CD8-positive, alpha-beta memory T cell (primary cell): ENCODE results near the gene CFI. TPM values are rescaled to one million over a fixed set of nuclear protein-coding genes. Genes with fewer than 3 reads are reported as not detected.

Experiments
- CTCF ChIA-PET: fragments of 350-600 bp; sonication (Branson Sonifier 250); formaldehyde crosslinking; loops from one replicate; lab custom pipeline; 2021; ENCODE audit warnings: antibody characterized with exemption; lab: Charles Lee
- POLR2A ChIA-PET: fragments of 350-600 bp; sonication (Branson Sonifier 250); formaldehyde crosslinking; loops from one replicate; lab custom pipeline; 2021; ENCODE audit warnings: antibody characterized with exemption; lab: Charles Lee
- DNase-seq, 5 donors: peaks; one replicate each; pipeline versions ENCODE4 v3.0.0 to v3.0.0-alpha.2; 2020 to 2022; ENCODE audit warnings: mixed read lengths in 1 of 5
- H3K27ac ChIP-seq: one replicate; pipeline ENCODE4 v1.7.0; 2013; ENCODE audit warnings: low read depth, mild to moderate bottlenecking, low read length, moderate library complexity
- H3K27me3 ChIP-seq: 2 replicates; pipeline ENCODE4 v1.7.0; 2013; ENCODE audit warnings: low read length, mild to moderate bottlenecking; ENCODE audit not compliant: insufficient read depth, poor library complexity, severe bottlenecking
- H3K36me3 ChIP-seq: 2 replicates; pipeline ENCODE4 v1.7.0; 2013; ENCODE audit warnings: mild to moderate bottlenecking, low read length, moderate library complexity; ENCODE audit not compliant: insufficient read depth
- H3K4me1 ChIP-seq: 2 replicates; pipeline ENCODE4 v1.7.0; 2013; ENCODE audit warnings: mild to moderate bottlenecking, low read length, moderate library complexity; ENCODE audit not compliant: insufficient read depth
- H3K4me3 ChIP-seq: 2 replicates; pipeline ENCODE4 v1.7.0; 2013; ENCODE audit warnings: mild to moderate bottlenecking, low read length
- H3K9me3 ChIP-seq: 2 replicates; pipeline ENCODE4 v1.7.0; 2013; ENCODE audit warnings: mild to moderate bottlenecking, low read length
- H3K27ac Mint-ChIP-seq, 8 donors: one replicate each; pipeline ENCODE4 v1.8.0; 2020 to 2021; ENCODE audit warnings: mixed read lengths in 8 of 8, mild to moderate bottlenecking in 6 of 8, inconsistent platforms in 3 of 8, moderate library complexity in 3 of 8
- H3K27me3 Mint-ChIP-seq, 2 donors: one replicate each; pipeline ENCODE4 v1.8.0; 2020 to 2021; ENCODE audit warnings: mixed read lengths in 2 of 2, mild to moderate bottlenecking in 1 of 2, moderate library complexity in 1 of 2
- H3K36me3 Mint-ChIP-seq, 3 donors: one replicate each; pipeline ENCODE4 v1.8.0; 2020 to 2021; ENCODE audit warnings: mixed read lengths in 3 of 3, inconsistent platforms in 1 of 3, mild to moderate bottlenecking in 1 of 3
- H3K4me1 Mint-ChIP-seq, 3 donors: one replicate each; pipeline ENCODE4 v1.8.0; 2020 to 2021; ENCODE audit warnings: mixed read lengths in 3 of 3, inconsistent platforms in 1 of 3, mild to moderate bottlenecking in 1 of 3
- H3K4me3 Mint-ChIP-seq, 7 donors: one replicate each; pipeline ENCODE4 v1.8.0; 2020 to 2021; ENCODE audit warnings: mixed read lengths in 7 of 7, mild to moderate bottlenecking in 6 of 7, moderate library complexity in 4 of 7, inconsistent platforms in 2 of 7
- H3K9me3 Mint-ChIP-seq, 5 donors: one replicate each; pipeline ENCODE4 v1.8.0; 2020 to 2022; ENCODE audit warnings: mixed read lengths in 5 of 5, mild to moderate bottlenecking in 3 of 5, moderate library complexity in 2 of 5, inconsistent platforms in 1 of 5
- polyA plus RNA-seq: library from polyadenylated mRNA; unstranded; fragments of 300-500 nt; fragmentation: Illumina TruSeq; gene quantifications from one replicate; pipeline ENCODE4 v1.2.3, GENCODE V29; 2021
- total RNA-seq, 2 experiments: library from RNA; stranded (reverse); gene quantifications; one replicate each; pipeline ENCODE4 v1.2.3, GENCODE V29; 2021

CFI gene
- total and polyA plus RNA-seq, 3 experiments from 2014 or later: 0.13 TPM; not detected in 2

- Mint-ChIP-seq H3K27me3 (peaks cover 5% of the 10 kb centered on the region in 2 donors), H3K36me3 (no peaks in the 10 kb centered on the region), H3K4me3 (no peak overlapping the region), H3K27ac (no peak overlapping the region), H3K4me1 (no peaks in the 10 kb centered on the region), H3K9me3 (no peaks in the 10 kb centered on the region)
- H3K36me3 ChIP-seq: no peaks in the 10 kb centered on the region
- H3K27ac ChIP-seq: no peak overlapping the region
- H3K4me3 ChIP-seq: no peak overlapping the region
- no peaks in the 10 kb centered on the region for H3K27me3 ChIP-seq
- POLR2A ChIA-PET: interaction anchor here (0.7 kb wide), 1 partner anchor 325 kb away, joined by 4 read pairs; no protein-coding TSS in a partner anchor
- H3K9me3 ChIP-seq: no peaks in the 10 kb centered on the region
- CTCF ChIA-PET: no interaction called here
- DNase-seq: no peak
- no peaks in the 10 kb centered on the region for H3K4me1 ChIP-seq
Observed at GRCh38 chr4:109738104-109738872, 63.5 kb downstream of the CFI start.

- no peaks in the 10 kb centered on the region for H3K9me3 Mint-ChIP-seq
- peaks cover 5% of the 10 kb centered on the region in 2 donors for H3K27me3 Mint-ChIP-seq
- Histone ChIP-seq H3K27ac (peak overlapping the region; percentile 16), H3K4me3 (no peak overlapping the region), H3K36me3 (no peaks in the 10 kb centered on the region), H3K9me3 (no peaks in the 10 kb centered on the region), H3K4me1 (no peaks in the 10 kb centered on the region), H3K27me3 (no peaks in the 10 kb centered on the region)
- H3K4me3 Mint-ChIP-seq: no peak overlapping the region
- ChIA-PET POLR2A (no interaction called here), CTCF (no interaction called here)
- H3K36me3 Mint-ChIP-seq: no peaks in the 10 kb centered on the region
- peaks cover 0 to under 1% (median 0%) of the 10 kb centered on the region in 3 donors for H3K4me1 Mint-ChIP-seq
- H3K27ac Mint-ChIP-seq: no peak overlapping the region
- no peak for DNase-seq
Observed at GRCh38 chr4:109735566-109736365, 66.0 kb downstream of the CFI start.

GRCh38 chr4:109733728-109734127, 68.1 kb downstream of the CFI start:
- H3K27ac Mint-ChIP-seq: no peak overlapping the region
- CTCF ChIA-PET: interaction anchor here (2.0 kb wide), 1 partner anchor 8 kb away, joined by 6 read pairs; no protein-coding TSS in a partner anchor
- H3K36me3 Mint-ChIP-seq: peaks cover 0 to 2% (median 0%) of the 10 kb centered on the region in 3 donors

GRCh38 chr4:109730619-109731545, 70.9 kb downstream of the CFI start:
- H3K27ac ChIP-seq: peak overlapping the region; percentile 79
- no peaks in the 10 kb centered on the region for H3K27me3 Mint-ChIP-seq
- POLR2A ChIA-PET: interaction anchor here (0.6 to 2.1 kb wide), 4 partner anchors 27 to 298 kb away, joined by 3 to 6 read pairs (median 5); partner anchors contain the start of genes MCUB and SEC24B
- H3K4me3 Mint-ChIP-seq: peak overlapping the region; percentile 83 to 91 (median 86)
- no peaks in the 10 kb centered on the region for H3K9me3 Mint-ChIP-seq
- peak overlapping the region; percentile 84 for H3K4me3 ChIP-seq
- H3K36me3 ChIP-seq: no peaks in the 10 kb centered on the region
- CTCF ChIA-PET: interaction anchor here (1.0 to 1.7 kb wide), 5 partner anchors 21 to 298 kb away, joined by 3 to 7 read pairs (median 4); partner anchors contain the start of genes CASP6 and SEC24B
- peak overlapping the region; percentile 68 to 89 (median 80) for H3K27ac Mint-ChIP-seq
- no peaks in the 10 kb centered on the region for H3K9me3 ChIP-seq
- peaks cover 17 to 28% (median 26%) of the 10 kb centered on the region in 3 donors for H3K4me1 Mint-ChIP-seq
- H3K4me1 ChIP-seq: peaks cover 12% of the 10 kb centered on the region
- H3K27me3 ChIP-seq: no peaks in the 10 kb centered on the region
- H3K36me3 Mint-ChIP-seq: peaks cover 5 to 7% (median 7%) of the 10 kb centered on the region in 3 donors
- DNase-seq: no peak

More at GRCh38 chr4:109733728-109734127, 68.1 kb downstream of the CFI start:
- no peak for DNase-seq
- Histone ChIP-seq H3K36me3 (no peaks in the 10 kb centered on the region), H3K27ac (no peak overlapping the region), H3K27me3 (no peaks in the 10 kb centered on the region), H3K4me1 (peaks cover 8% of the 10 kb centered on the region), H3K4me3 (no peak overlapping the region), H3K9me3 (no peaks in the 10 kb centered on the region)
- POLR2A ChIA-PET: no interaction called here
- peaks cover 0 to 5% of the 10 kb centered on the region in 2 donors for H3K27me3 Mint-ChIP-seq
- no peaks in the 10 kb centered on the region for H3K9me3 Mint-ChIP-seq
- peaks cover 10 to 14% (median 14%) of the 10 kb centered on the region in 3 donors for H3K4me1 Mint-ChIP-seq
- no peak overlapping the region for H3K4me3 Mint-ChIP-seq

- no peaks in the 10 kb centered on the region for H3K27me3 ChIP-seq
- H3K27ac ChIP-seq: peak within 1 kb of the TSS; percentile 79
- CTCF ChIA-PET: interaction anchor here (1.3 to 1.7 kb wide), 4 partner anchors 22 to 297 kb away, joined by 3 to 7 read pairs (median 4); partner anchors contain the start of genes CASP6 and SEC24B
- peak within 1 kb of the TSS; percentile 86 to 94 (median 91) for H3K4me3 Mint-ChIP-seq
- peak within 1 kb of the TSS; percentile 73 to 92 (median 86) for H3K27ac Mint-ChIP-seq
- DNase-seq: peak; percentile 71 to 88 (median 84)
- POLR2A ChIA-PET: interaction anchor here (0.6 to 2.1 kb wide), 4 partner anchors 26 to 297 kb away, joined by 3 to 6 read pairs (median 5); partner anchors contain the start of genes MCUB and SEC24B
- H3K4me1 Mint-ChIP-seq: peaks cover 18 to 30% (median 28%) of the 10 kb centered on the region in 3 donors
- peaks cover 6 to 12% (median 8%) of the 10 kb centered on the region in 3 donors for H3K36me3 Mint-ChIP-seq
- peaks cover 12% of the 10 kb centered on the region for H3K4me1 ChIP-seq
- no peaks in the 10 kb centered on the region for H3K36me3 ChIP-seq
- peak within 1 kb of the TSS; percentile 89 for H3K4me3 ChIP-seq
- H3K9me3 Mint-ChIP-seq: no peaks in the 10 kb centered on the region
- no peaks in the 10 kb centered on the region for H3K27me3 Mint-ChIP-seq
- H3K9me3 ChIP-seq: no peaks in the 10 kb centered on the region
Observed at GRCh38 chr4:109729718-109730618, 71.8 kb downstream of the CFI start, which contains the start of gene PLA2G12A. Gene PLA2G12A (minus strand): TSS chr4:109730070. CDS start chr4:109729809, 261 bp downstream.

- ChIA-PET POLR2A (interaction anchor here (1.3 to 2.1 kb wide), 2 partner anchors 25 to 169 kb away, joined by 4 to 6 read pairs; partner anchors contain the start of gene MCUB), CTCF (interaction anchor here (0.6 kb wide), 1 partner anchor 154 kb away, joined by 3 read pairs; no protein-coding TSS in a partner anchor)
- no peaks in the 10 kb centered on the region for H3K27me3 ChIP-seq
- no peak for DNase-seq
- peak overlapping the region; percentile 89 for H3K4me3 ChIP-seq
- H3K27ac ChIP-seq: peak overlapping the region; percentile 74
- H3K36me3 Mint-ChIP-seq: peaks cover 8 to 16% (median 9%) of the 10 kb centered on the region in 3 donors
- peak overlapping the region; percentile 73 to 92 (median 86) for H3K27ac Mint-ChIP-seq
- H3K4me1 Mint-ChIP-seq: peaks cover 18 to 34% (median 33%) of the 10 kb centered on the region in 3 donors
- no peaks in the 10 kb centered on the region for H3K9me3 Mint-ChIP-seq
- no peaks in the 10 kb centered on the region for H3K27me3 Mint-ChIP-seq
- no peaks in the 10 kb centered on the region for H3K36me3 ChIP-seq
- H3K4me1 ChIP-seq: peaks cover 12% of the 10 kb centered on the region
- H3K9me3 ChIP-seq: no peaks in the 10 kb centered on the region
- peak overlapping the region; percentile 86 to 94 (median 91) for H3K4me3 Mint-ChIP-seq
Observed at GRCh38 chr4:109729117-109729717, 72.6 kb downstream of the CFI start.
